HCT116 (cell line): ENCODE results near the gene PRDM12.

Source experiments
- CTCF ChIP-seq, 3 experiments: fragments of 200-600 bp in 1 of 3; sonication (generic) in 1 of 3; IDR thresholded peaks in 2 of 3; conservative IDR thresholded peaks in 1 of 3; 2 replicates each; pipeline ENCODE4 v1.5.1; 2012 to 2017; ENCODE audit warnings: low read depth in 2 of 3, low read length in 2 of 3, antibody characterized with exemption in 1 of 3, borderline replicate concordance in 1 of 3, control low read depth in 1 of 3, mild to moderate bottlenecking in 1 of 3, mixed read lengths in 1 of 3, mixed run types in 1 of 3, moderate library complexity in 1 of 3; ENCODE audit not compliant: insufficient read depth in 1 of 3
- POLR2A ChIP-seq: IDR thresholded peaks from 2 replicates; pipeline ENCODE4 v1.7.0; 2011; ENCODE audit warnings: borderline replicate concordance; ENCODE audit not compliant: insufficient read depth, insufficient read length; ENCODE audit errors: extremely low read depth
- REST ChIP-seq: IDR thresholded peaks from 2 replicates; pipeline ENCODE4 v1.6.1; 2012; ENCODE audit warnings: low read depth
- SP1 ChIP-seq: IDR thresholded peaks from 2 replicates; pipeline ENCODE4 v1.6.1; 2012; ENCODE audit warnings: low read depth
- ZBTB33 ChIP-seq: IDR thresholded peaks from 2 replicates; pipeline ENCODE4 v1.6.1; 2011; ENCODE audit warnings: mild to moderate bottlenecking, low read length, moderate library complexity; ENCODE audit not compliant: insufficient replicate concordance; ENCODE audit errors: extremely low read depth

- TF ChIP-seq REST = no peak
- no peak for TF ChIP-seq POLR2A
- TF ChIP-seq ZBTB33 = no peak
- TF ChIP-seq CTCF (IDR thresholded peaks at IDR 0.05 in 2 of 3, conservative IDR thresholded peaks at IDR 0.05 in 1 of 3; ENCODE audit: borderline replicate concordance in 1 of 3, insufficient read depth in 1 of 3, low read depth in 2 of 3, low read length in 2 of 3) = no peak
- no peak for TF ChIP-seq SP1
Measured at GRCh38 chr9:130670644-130671043, 6.2 kb downstream of the PRDM12 start.
